GM18951 (cell line): ENCODE results near the gene CTNND2.
"Not testable (repeated sequence)": the region's sequence is repeated elsewhere in the genome, so short reads cannot be mapped to it uniquely, and the experiment has no call there.

Experiments used
- POLR2A ChIP-seq: IDR thresholded peaks from 4 replicates; pipeline ENCODE4 v1.6.1; 2011; ENCODE audit warnings: mild to moderate bottlenecking; ENCODE audit not compliant: insufficient read length, insufficient read depth; ENCODE audit errors: extremely low read depth
- in situ Hi-C: fragments of 300-500 bp; cut with MboI; formaldehyde crosslinking; loops from one replicate; pipeline ENCODE4 v1.12.0; 2022; ENCODE audit warnings: low sequenced_read_pairs, mixed read lengths, inconsistent platforms; ENCODE audit not compliant: unreplicated experiment

The CTNND2 gene

GRCh38 chr5:11420969-11421368 is 483.3 kb downstream of the CTNND2 start:
- no peak for TF ChIP-seq POLR2A
- in situ Hi-C loops: no loop called here

GRCh38 chr5:11415751-11416150 is 488.5 kb downstream of the CTNND2 start:
- TF ChIP-seq POLR2A: no peak
- in situ Hi-C loops: no loop called here

DNA sequence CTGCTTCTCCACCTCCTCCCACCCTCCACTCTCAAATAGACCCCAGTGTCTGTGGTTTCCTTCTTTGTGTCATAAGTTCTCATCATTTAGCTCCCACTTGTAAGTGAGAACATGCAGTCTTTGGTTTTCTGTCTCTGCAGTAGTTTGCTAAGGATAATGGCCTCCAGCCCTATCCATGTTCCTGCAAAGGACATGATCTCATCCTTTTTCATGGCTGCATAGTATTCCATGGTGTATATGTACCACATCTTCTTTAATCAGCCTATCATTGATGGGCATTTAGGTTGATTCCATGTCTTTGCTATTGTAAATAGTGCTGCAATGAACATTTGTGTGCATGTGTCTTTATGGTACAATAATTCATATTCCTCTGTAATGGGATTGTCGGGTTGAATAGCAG is 489.5 kb downstream of the CTNND2 start:
- in situ Hi-C loops: not testable (repeated sequence)

DNA sequence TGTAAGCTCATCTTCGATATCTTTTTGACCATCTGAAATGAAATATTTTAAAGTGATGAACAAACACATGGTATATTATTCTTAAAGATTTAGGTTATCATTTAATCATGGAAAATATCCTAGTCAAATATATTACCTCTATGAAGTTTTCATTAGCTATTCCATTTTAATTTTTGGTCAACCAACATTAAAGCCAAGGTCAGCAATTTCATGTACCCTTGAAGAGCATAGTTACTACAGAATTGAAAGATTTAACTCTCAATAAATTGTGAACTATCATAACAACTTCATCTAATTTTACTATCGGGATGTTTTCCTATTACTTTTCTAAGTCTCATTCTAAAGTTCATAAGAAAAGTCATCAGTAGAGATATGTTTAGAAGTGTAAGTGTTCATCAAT is 492.6 kb downstream of the CTNND2 start:
- TF ChIP-seq POLR2A: no peak
- in situ Hi-C loops: no loop called here

- in situ Hi-C loops: no loop called here
- TF ChIP-seq POLR2A: no peak
Observed at GRCh38 chr5:11407556-11408145, 496.6 kb downstream of the CTNND2 start.

DNA sequence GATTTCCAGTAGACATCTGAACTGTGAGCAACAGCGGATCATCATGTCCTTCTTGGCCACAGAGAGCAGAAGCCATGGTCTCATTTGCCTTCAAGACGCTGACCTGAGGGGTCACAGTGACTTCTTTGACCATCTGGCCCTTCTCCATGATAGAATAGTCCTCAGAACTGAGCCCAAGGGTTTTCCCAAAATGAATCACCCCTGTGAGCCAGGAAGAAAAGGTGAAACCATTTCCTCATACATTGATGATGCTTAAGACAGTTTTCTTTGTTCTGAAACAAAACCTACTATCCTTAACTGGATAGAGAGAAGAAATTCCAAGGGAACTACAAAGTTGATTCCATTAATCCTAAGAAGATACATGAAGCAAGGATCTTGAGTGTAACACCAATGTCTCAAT is 503.9 kb downstream of the CTNND2 start:
- in situ Hi-C loops: no loop called here
- no peak for TF ChIP-seq POLR2A

DNA sequence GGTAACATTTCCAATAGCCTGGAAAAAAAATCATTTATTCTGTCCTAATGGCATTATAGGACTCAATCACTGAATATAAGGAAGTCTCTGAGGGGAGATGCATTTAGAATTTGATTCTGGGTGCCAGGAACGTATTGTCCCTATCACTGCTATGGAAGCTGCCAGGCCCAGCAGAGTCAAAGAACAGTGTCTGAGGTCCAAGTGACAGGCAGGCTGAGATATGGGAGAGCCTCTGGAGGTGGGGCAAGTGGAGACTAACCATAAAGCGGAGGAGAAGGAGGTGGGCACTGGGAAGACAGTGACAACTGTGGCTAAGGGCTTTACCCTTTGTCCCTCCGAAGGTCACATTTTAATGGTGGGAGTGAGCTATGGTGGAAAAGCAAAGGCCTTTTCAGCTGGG is 505.5 kb downstream of the CTNND2 start:
- no peak for TF ChIP-seq POLR2A
- in situ Hi-C loops: no loop called here

DNA sequence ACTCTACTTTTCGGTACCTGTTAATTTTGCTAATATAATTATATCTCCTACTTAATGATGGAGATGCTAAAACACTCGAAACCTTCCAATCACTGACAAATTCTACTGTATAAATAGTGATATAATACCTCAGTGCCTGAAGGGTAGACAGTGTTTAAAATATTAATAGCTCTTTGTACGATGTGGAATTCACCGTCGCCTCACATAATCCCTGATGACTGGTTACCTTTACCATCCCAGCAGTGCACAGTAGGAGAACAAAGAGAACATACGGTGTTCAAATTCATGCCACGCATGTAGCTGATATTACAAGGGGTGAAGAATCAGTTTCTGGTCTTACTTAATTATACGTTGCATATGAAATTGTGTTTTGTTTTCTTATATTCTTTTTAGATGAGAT is 506.7 kb downstream of the CTNND2 start:
- in situ Hi-C loops: no loop called here

GRCh38 chr5:11396917-11397316 is 507.3 kb downstream of the CTNND2 start:
- no peak for TF ChIP-seq POLR2A
- in situ Hi-C loops: no loop called here

More for the DNA sequence above, 506.7 kb downstream of the CTNND2 start:
- TF ChIP-seq POLR2A: no peak

DNA sequence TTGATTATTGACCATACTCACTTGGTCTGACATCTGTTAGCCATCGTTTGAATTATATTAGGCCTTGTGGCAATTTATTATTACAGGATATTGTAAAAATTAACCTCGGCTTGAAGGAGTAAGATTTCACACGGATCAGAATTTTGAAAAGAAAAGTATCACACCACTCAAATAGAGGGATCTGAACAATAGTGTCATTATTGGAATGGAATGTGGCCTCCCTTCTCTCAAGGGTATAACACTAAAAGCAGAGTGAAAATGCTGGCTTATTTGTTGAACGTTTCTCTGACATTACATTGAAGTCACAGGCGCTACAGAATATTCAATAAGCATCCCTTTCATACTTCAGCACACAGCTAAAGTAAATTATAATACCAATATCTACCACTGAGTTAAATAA is 509.3 kb downstream of the CTNND2 start:
- in situ Hi-C loops: no loop called here
- no peak for TF ChIP-seq POLR2A

GRCh38 chr5:11390291-11390767 is 513.9 kb downstream of the CTNND2 start:
- in situ Hi-C loops: no loop called here

GRCh38 chr5:11387382-11387781 is 516.9 kb downstream of the CTNND2 start:
- in situ Hi-C loops: no loop called here
- no peak for TF ChIP-seq POLR2A

More at GRCh38 chr5:11390291-11390767, 513.9 kb downstream of the CTNND2 start:
- no peak for TF ChIP-seq POLR2A

- no peak for TF ChIP-seq POLR2A
- in situ Hi-C loops: no loop called here
Observed at GRCh38 chr5:11386398-11386797, 517.8 kb downstream of the CTNND2 start.

DNA sequence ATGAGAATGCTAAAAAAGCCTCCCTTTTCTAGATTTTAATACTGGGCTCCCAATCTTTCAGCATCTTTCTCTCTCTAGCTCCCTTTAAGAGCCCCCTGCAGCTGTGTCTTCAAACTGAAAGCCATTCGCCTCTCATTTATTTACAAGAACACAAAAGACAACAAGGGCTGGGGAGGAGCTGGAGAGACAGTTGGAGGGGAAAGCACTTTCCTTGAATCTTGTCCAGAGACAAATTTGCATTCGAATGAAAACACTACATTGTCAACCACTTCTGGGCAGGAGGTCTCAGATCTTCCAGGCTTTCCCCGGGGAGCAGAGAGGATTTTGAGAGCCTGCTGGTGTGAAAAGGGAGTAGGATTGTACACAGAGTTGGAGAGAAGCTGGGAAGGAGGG is 518.3 kb downstream of the CTNND2 start:
- no peak for TF ChIP-seq POLR2A
- in situ Hi-C loops: no loop called here
